HG03439 (cell line): ENCODE data around the gene NKD2.
A peak's percentile ranks its signal among the peaks of the same experiment; 100 is the strongest.
"Not testable (repeated sequence)": the region's sequence is repeated elsewhere in the genome, so short reads cannot be mapped to it uniquely, and the experiment has no call there.

Experiments used
- ATAC-seq: cut with Tn5 transposase; IDR thresholded peaks from one replicate; pipeline ENCODE4 v1.9.1; 2021; ENCODE audit warnings: mild to moderate bottlenecking, moderate library complexity; ENCODE audit not compliant: unreplicated experiment

Gene NKD2, protein sequence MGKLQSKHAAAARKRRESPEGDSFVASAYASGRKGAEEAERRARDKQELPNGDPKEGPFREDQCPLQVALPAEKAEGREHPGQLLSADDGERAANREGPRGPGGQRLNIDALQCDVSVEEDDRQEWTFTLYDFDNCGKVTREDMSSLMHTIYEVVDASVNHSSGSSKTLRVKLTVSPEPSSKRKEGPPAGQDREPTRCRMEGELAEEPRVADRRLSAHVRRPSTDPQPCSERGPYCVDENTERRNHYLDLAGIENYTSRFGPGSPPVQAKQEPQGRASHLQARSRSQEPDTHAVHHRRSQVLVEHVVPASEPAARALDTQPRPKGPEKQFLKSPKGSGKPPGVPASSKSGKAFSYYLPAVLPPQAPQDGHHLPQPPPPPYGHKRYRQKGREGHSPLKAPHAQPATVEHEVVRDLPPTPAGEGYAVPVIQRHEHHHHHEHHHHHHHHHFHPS

DNA sequence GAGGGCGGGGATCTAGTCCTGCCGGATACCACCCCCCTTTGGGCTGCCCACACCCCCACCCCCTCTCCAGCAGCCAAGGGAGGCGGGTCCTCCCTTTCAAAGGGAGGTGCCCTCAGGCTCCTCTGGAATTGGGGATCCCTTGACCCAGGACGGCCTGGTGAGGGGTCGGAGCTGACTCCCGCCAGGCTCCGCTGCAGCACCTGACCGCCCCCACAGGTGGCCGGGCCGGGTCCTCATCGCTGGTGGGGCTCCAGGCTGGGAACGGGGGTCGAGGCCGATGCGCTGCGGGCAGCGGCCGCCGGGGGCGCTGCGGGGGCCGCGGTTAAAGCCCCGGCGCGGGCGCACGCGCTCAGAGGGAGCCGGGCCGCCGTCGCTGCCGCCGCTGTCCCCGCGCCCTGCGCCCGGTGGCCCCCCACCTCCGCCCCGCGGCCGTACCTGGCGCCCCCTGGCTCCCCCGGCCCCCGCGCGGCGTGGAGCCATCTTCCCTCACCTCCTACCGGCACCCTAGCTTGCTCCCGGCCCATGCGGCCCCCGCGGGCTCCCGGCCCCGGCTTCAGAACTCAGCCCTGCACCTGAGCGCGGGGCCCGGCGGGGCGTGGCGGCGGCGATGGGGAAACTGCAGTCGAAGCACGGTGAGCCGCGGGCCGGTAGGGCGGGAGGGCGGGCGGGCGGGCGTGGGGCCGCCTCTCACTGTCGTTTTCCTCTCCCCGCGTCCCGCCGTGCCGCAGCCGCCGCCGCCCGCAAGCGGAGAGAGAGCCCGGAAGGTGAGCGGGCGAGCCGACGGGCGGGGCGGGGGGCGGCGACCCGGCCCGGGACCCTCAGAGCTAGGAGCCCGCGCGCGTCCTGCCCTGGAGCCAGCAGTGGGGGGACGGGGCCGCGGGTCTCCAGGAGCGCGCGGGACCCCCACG is at the start of gene NKD2:
Gene NKD2, plus strand, starts transcription at position 352 of the 908 bp plus-strand sequence. Its CDS starts 256 bp downstream, at position 608.
- no peak for ATAC-seq

DNA sequence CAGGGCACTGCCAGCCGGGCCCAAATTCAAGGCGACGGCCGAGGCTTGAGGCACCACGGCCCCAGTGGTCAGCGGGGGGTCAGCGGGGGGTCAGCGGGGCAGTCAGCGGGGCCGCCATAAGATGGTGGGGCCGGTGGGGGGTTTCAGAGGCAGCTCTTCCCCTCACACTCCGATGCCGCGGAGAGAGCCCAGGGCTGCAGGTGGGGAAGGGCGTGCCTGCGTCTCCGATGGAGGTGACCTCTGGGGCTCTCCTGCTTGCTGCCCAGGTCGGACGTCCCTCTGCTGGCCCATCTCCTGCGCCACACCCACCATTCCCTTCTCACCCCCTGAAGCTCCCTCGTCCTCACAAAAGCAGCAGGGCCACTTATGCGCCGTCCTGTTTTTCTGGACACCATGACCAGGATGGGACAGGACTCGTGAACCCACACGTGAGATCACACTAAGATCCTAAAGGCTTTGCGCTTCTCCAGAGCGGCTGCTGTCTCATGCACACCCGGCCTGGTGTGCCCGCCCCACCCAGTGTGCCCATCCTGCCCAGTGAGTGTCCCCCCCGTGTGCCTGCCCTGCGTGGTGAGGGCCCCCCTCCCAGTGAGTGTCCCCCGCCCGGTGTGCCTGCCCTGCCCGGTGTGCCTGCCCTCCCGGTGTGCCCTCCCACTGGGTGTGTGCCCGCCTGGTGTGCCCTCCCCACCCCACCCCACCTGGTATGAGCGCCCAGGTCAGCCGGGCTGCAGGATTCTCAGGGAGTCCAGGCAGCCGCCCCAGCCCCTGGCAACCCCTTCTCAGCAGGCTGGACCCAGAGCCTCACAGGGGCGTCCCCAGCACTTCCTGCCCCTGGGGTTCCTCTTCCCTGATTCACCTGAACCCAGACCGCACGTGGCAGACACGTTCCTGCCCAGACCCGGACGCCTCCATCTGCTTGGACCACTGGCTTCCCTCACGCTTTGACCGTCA is 48.7 kb upstream of the NKD2 start:
- ATAC-seq: no peak

DNA sequence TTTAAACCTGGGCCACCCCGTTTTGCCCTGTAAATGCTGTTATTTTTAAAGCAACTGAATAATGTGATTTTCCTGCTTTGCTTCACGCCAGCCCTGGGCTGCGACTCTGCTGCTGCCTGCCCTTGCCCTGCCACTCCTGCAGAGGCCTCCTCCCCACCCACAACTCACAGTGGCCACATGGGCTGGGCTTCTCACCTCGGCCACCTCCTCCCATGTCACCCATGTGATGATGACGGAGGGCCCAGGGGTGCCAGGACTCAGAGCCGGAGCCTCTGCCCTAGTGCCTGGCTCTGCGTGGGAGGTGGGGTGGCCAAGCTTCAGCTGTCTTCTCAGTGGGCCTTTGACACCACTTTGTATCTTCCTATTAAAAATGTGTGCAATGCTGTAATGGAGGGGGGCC is 48.1 kb upstream of the NKD2 start:
- ATAC-seq: no peak

DNA sequence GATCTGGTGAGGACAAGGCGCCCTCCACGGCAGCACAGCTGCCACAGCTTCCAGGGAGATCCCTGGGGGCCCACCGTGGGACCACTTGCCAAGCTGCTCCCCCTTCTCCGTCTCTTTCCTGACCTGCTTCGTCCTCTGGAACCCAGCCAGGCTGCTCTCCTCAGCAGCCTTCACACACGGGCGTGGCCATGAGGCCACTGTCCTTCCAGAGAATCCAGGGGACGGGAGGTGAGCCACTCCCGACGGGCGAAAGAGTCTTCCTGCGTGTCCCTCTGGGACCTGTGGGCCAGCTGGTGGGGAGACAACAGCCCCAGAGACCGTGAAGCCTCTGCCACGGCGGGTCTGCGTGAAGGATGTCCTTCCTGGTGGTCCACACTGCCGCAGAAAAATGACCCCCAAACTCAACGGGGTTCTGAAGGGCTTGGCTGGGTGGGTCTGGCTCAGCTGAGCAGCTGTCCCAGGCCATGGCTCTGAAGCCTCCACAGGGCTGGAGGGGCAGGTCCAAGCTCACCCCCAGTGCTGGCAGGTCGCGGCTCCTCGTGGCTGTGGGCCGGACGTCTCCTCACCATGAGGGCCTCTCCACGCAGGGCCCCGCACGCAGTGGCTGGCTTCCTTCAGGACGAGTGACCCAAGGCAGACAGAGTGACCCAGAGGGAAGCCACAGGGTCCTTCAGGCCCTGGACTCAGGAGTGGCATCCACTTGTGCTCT is 47.4 kb upstream of the NKD2 start:
- no peak for ATAC-seq

DNA sequence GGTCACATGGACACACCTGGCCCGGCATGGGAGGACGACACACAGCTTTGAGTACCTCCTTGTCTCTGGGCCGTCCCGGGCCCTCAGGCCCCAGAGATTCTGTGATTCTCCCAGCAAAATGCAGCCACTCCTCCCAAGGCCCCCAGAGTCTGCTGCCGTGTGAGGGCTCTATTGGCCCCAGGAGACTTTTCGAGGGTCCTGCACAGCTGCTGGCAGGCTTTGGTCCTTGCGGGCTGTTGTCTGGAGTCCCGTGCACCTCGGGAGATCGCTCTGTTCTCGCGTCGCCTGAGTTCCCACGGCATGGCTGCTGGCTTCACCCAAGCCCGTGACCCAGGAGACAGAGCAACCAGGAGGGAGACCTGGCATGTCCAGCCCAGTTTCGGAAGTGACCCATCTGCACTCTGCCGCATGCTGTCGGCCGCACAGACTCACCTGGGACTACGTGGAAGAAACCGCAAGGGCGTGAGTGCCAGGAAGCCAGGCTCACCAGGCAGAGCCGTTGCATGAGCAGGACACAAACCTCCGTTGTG is 46.8 kb upstream of the NKD2 start:
- no peak for ATAC-seq

DNA sequence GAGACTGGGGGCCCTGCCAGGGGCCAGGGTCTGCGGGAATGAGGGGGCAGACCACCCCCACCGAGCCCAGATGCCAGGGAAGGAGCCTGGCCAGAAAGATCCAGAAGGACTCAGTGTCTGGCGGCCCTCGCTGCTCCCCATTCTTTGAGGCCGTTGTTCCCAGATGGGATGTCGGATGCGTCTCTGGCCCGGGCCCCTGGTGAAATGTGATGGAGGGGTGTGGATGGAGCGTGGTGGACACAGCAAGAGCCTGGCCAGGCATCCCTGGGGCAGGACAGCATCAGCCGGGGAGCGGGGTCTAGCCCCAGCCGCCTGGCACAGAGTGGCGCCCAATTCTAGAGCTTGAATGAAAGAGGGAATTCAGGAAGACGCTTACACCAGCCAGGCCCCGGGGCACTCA is 46.2 kb upstream of the NKD2 start:
- ATAC-seq: no peak

DNA sequence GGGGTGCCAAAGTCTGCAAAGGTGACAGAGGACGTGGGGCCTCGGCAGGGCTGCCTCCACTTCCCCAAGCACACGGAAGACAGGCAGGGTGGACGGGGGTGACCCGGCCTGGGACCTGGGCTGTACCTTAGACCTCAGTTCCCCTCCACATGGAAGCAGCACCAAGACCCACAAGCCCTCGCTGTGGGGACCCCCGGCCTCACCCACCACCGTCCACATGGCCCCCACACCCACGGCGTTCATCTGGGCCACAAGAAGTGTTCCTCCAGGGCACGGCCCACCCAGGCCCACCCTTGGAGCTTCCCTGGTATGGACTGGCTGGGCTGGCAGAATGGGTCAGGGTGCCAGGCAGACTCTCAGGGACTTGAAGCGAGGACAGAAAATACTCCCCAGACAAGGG is 45.8 kb upstream of the NKD2 start:
- no peak for ATAC-seq

DNA sequence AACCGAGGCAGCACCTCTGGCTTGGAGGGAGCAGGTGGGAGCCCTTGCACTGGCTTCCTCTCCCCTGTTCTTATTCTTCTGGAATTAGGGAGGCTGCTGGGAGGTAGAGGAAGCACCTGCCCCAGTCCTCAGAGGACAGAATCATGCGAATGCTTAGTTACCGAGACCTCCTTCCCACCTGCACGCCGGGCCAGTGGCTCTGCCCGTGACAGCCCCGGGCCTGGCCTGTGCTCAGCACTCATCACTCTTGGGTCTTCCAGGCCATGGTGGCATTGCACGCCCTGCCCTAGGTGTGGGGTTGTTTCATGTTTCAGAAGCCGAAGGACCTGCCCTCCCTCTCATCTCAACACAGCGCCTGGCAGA is 45.3 kb upstream of the NKD2 start:
- peak; percentile 27 for ATAC-seq

DNA sequence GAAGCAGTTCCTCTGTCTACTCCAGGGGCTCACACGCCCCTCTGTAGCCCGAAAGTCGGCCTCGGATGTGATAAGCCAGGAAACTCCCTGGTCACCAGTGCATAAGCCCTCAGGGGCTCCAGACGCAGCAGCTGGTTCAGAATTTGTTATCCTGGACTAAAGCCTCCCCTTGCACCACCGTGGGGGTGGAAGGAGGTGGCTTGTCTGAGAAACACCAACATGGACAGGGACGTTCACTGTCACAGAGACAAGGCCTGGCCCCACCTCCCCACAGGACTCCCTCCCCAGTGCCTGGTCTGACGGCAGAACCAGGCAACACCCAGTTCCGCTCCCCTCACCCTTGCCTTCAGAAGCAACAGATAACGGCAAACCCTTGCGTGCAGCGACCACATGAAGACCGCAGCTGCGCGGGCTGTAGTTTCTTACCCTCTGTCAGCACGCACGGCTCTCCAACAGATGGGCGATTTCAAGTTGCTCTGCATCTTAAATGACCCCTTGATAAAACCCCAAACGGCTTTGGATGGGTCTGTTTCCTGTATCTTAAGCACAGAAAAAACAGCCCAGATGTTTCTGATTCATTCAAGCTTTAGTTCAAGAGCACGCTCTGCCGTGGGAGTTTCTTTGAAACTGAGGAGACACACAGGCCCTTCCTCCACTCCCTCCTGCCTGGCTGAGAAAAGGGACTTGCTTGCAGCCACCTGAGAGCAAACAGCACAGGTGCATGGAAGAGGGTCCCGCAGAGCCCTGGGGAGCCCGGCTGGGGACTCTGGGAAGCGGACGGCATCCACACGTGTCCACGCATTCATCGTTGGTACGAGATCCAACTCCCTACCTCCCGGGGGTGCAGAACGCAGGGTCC is 44.7 kb upstream of the NKD2 start:
- ATAC-seq: peak; percentile 81

DNA sequence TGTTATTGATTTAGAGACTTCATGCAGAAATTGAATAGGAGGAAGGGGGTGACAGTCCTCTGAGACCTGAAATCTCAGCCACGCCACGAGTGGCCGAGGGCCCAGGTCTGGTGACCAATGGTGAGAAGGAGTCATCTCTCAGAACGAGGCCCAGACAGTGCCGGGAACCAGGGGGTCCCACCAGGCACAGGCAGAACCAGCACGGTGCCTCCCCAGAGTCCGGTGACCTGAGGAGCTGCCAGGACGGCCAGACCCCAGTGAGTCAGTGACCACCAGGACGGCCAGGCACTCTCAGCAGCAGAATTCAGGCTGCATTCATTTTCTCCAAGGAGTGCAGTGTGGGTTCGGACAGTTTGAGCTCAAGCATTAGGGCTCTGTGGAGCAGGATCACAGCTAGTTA is 43.8 kb upstream of the NKD2 start:
- ATAC-seq: no peak

DNA sequence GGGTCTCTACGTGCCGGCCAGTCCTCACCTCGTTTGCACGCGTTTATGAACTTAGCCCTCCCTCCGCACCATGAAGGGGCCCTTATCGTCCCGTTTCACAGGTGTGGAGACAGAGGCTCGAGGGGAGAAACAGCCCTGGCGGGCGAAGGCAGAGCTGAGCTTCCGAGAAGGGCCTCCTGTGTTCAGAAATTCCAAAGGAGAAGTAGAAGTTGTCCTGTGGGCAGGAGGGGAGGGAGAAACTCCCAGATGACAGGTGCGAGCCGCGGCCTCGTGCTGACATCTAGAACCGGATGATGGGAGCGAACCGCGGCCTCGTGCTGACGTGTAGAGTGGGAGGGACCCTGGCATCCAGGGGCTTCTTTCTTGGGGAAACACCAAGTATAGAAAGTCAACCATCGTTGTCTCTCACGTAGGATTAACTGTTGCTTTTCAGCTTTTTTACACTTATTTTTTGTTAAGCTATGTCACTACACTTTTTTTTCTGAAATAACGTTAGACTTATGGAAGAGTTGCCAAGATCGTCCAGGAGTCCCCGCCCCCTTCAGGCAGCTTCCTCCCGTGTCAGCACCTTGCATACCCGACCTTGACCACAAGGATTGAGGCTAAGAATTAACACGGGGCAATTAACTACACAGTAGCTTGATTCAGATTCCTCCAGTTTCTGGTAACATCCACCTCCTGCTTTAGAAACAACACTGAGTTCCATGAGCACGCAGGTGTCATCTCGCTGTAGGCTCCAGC is 42.8 kb upstream of the NKD2 start:
- ATAC-seq: no peak

DNA sequence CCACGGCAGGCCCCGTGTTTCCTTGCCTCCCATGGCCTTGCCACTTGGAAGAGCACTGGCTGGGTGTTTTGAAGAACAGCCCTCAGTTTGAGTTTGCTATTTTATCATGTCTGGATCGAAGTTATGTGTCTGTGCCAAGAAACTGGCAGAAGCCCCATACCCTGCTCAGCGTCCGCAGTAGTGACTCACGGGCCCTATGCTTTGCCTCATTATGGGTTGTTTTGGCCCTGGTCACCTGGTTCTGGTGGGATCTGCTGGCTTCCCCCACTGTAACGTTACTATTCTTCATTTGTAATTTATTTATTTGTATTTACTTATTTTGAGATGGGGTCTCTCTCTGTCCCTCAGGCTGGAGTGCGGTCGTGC is 42.3 kb upstream of the NKD2 start:
- no peak for ATAC-seq

DNA sequence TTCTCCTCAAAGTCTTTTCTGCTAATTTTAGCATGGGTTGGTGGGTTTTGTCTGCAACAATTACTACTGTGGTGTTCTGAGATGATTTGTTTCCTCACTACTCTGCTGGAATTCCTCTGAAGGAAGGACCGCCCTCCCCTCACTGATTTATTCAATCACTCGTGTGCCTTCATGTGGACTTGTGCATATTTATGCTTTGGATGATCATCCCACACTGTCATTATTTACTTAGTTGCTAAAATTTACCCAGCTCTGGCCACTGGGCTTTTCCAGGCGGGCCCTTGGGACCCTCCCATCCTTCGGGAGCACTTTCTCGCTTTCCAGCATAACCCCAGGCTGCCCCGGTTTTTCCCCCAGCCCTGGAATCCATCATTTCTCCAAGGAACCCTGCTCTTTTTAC is 41.7 kb upstream of the NKD2 start:
- no peak for ATAC-seq

DNA sequence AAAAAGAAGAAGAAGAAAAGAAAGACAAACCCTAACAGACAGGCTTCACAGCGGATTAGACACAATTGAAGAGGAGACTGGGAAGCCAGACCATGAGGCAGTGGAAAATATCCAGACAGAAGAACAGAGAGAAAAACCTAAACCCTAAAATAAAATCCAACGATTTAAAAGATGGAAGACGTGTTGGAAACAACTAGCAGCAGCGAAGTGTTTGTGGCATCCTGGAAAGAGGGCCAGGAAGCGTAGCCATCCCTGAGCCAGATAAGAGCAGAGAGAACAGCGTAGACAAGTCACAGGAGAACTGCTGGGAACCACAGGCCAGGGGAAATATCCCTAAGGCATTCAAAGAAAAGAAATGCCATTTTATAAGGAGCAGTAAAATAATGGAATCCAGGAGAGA is 39.7 kb upstream of the NKD2 start:
- ATAC-seq: no peak

DNA sequence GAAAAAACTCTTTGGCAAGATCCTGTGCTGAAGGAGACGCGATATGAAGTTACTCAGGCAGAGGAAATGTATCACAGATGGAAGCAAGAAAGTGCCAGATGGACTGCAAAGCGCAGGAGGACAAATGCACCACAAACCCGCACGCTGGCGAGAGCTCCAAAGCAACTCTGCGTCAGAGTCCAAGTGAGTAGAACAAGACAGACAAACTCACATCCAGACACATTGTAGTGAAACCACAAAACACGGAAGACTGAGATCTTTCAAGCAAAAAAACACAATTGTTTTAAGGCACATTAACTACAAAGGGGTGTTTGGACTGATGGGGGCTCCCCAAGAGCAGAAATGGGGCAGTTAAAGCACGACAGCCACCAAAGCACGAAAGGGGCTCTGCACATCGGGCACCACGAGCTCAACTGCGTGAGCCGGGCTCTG is 39.2 kb upstream of the NKD2 start:
- no peak for ATAC-seq

DNA sequence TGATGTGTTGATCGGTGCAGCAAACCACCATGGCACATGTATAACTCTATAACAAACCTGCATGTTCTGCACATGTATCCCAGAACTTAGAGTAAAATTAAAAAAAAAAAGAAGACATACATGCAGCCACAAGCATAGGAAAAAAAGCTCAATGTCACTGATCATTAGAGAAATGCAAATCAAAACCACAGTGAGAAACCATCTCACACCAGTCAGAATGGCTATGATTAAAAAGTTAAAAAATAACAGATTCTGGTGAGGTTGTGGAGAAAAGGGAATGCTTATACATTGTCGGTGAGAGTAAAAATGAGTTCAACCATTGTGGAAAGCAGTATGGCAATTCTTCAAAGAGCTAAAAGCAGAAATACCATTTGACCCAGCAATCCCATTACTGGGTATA is 36.0 kb upstream of the NKD2 start:
- ATAC-seq: not testable (repeated sequence)

DNA sequence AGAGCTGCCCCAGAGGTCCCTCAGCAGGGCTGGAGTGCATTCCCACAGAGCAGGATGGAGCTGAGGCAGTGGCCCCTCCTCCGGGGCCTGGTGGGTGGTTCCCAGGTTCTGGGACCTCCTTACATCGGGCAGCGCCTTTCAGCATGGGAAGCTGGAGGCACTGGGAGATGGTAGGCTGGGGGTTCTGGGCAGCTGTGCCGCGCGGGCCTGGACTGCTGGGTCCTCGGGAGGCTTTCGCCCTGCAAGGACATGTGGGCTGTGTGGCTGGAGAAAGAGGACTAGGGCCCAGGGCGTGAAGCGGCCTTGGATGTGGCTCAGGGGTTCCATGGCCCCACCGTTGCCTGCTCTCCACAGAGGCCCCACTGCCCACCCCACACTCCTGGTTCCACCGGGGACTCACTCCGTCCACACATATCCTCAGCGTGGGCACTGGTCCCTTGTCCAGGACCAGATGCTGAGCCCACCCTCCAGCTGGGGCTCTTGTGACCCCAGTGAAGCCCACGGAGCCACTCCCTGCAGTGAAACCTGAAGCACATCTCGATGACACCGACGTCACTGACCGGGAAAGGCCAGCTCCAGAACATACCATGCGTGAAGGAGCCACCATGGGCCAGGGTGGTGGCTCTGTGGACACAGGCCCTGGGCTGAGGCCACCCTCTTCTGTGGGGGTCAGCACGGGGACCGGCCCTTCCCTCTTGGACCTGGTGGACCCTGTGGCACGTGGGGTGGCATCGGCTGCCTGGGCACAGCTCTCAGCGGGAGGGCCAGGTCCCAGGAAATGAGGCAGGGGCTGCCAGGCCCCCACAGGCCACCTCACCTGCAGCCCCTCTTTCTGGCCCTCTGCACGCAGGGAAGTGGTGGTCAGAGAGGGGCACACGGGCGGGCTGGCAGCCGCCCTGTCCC is 31.5 kb upstream of the NKD2 start:
- no peak for ATAC-seq
